GM12875 (cell line): Measurements from ENCODE around the gene GALP.
"Not testable (repeated sequence)": the region's sequence is repeated elsewhere in the genome, so short reads cannot be mapped to it uniquely, and the experiment has no call there.

ENCODE experiments used
- H3K4me3 ChIP-seq: one replicate; pipeline ENCODE4 v1.5.1; 2011; ENCODE audit warnings: low read depth, low read length, control low read depth
- TF ChIP-seq, protein P1 (sequence below): IDR thresholded peaks from 2 replicates; pipeline ENCODE4 v1.5.1; 2011; ENCODE audit warnings: low read depth, mild to moderate bottlenecking, control low read depth, inconsistent platforms, low read length, moderate library complexity, borderline replicate concordance; ENCODE audit not compliant: insufficient read depth

GALP gene

DNA sequence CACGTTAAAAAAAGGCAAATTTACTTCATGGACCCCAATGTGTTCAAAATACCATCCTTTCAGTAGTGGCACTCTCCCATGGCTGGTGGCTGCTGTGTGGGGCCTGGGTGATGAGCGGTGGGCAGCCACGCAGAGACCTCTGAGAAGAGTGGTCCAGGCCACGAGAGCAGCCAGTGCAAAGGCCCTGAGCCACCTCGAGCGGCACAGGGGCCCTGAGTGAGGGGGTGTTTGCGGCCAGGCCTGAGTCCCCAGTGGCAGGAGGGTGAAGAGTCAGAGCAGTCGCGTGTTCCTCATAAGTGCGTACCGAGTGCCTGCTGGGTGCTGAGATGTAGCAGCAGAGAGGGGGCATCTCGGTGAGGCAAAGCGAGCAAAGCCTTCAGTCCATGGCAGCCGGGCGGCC is 27.7 kb upstream of the GALP start:
- TF ChIP-seq, protein P1, sequence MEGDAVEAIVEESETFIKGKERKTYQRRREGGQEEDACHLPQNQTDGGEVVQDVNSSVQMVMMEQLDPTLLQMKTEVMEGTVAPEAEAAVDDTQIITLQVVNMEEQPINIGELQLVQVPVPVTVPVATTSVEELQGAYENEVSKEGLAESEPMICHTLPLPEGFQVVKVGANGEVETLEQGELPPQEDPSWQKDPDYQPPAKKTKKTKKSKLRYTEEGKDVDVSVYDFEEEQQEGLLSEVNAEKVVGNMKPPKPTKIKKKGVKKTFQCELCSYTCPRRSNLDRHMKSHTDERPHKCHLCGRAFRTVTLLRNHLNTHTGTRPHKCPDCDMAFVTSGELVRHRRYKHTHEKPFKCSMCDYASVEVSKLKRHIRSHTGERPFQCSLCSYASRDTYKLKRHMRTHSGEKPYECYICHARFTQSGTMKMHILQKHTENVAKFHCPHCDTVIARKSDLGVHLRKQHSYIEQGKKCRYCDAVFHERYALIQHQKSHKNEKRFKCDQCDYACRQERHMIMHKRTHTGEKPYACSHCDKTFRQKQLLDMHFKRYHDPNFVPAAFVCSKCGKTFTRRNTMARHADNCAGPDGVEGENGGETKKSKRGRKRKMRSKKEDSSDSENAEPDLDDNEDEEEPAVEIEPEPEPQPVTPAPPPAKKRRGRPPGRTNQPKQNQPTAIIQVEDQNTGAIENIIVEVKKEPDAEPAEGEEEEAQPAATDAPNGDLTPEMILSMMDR = no peak
- no peak overlapping the region for H3K4me3 ChIP-seq

DNA sequence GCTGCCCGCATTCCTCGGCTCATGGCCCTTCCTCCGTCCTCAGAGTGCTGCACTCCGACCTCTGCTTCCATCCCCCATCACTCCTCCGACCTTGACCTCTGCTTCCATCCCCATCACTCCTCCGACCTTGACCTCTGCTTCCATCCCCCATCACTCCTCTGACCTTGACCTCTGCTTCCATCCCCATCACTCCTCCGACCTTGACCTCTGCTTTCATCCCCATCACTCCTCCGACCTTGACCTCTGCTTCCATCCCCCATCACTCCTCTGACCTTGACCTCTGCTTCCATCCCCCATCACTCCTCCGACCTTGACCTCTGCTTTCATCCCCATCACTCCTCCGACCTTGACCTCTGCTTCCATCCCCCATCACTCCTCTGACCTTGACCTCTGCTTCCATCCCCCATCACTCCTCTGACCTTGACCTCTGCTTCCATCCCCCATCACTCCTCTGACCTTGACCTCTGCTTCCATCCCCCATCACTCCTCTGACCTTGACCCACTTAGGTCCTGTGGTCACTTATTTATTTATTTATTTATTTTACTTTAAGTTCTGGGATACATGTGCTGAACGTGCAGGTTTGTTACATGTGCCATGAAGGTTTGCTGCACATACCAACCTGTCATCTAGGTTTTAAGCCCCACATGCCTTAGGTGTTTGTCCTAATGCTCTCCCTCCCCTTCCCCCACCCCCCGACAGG is 26.7 kb upstream of the GALP start:
- not testable (repeated sequence) for H3K4me3 ChIP-seq

DNA sequence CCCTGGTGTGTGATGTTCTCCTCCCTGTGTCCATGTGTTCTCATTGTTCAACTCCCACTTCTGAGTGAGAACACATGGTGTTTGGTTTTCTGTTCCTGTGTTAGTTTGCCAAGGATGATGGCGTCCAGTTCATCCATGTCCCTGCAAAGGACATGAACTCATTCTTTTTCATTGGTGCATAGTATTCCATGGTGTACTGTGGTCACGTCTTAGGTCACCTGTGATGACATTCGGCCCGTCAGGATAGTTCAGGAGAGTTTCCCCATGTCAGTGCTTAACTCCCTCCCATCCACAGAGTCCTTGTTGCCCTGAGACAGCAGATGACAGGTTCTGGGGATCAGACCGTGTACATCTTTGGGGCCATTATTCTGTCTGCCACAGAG is 26.2 kb upstream of the GALP start:
- TF ChIP-seq, protein P1 = no peak
- H3K4me3 ChIP-seq = no peak overlapping the region

DNA sequence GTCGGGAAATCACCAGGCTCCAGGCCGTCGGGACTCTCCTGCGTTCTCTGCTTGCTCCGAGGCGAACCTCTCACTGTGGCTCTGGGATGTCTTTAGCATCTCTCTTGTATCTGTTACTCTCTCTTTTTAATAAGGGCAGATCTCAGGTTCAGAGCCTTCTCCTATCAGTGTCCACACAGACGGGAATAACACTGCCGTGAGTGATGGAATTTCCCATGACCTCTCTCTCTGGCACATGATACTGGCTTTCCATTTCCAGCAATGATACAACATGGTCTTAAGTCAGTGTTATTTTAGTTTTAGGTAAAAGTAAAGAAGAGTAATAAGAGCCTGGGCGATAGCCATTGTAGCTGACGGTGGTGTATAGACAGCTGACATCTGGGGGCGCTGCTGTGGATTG is 25.4 kb upstream of the GALP start:
- TF ChIP-seq, protein P1 = no peak
- no peak overlapping the region for H3K4me3 ChIP-seq

DNA sequence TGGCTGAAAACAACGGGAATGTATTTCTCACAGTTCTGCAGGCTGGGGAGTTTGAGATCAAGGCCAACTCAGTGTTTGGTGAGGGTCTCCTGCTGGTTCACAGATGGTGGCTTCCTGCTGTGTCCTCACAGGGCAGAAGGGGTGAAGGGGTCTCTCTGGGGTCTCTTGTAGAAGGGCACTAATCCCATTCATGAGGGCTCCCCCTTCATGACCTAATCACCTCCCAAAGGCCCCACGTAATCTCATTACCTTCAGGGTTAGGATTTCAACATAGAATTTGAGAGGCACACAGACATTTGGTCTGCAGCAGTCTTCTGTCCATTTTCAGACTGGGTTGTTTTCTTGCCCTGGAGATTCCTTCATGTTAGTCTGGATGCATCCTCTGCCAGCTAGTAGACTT is 23.2 kb upstream of the GALP start:
- H3K4me3 ChIP-seq = no peak overlapping the region
- TF ChIP-seq, protein P1 = no peak

DNA sequence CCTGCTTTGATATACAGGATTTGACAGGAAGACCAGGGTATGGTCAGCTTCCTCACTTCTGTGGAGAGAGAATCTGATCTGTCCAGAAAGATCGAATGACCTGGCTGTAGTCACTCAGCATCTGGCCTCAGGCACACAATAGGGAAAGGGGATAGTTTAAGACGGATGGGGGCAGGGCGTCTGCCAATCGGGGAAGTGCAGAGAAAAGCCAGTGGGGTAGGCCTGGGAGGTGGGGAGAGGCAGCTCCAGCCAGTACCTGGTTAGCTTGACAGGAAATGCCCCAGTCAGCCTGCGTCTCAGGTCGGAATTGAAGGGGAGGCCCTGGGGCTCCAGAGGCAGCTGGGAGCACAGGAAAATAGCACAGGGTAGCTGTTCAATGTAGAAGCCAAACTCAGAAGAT is 22.3 kb upstream of the GALP start:
- TF ChIP-seq, protein P1 = no peak
- H3K4me3 ChIP-seq = no peak overlapping the region

DNA sequence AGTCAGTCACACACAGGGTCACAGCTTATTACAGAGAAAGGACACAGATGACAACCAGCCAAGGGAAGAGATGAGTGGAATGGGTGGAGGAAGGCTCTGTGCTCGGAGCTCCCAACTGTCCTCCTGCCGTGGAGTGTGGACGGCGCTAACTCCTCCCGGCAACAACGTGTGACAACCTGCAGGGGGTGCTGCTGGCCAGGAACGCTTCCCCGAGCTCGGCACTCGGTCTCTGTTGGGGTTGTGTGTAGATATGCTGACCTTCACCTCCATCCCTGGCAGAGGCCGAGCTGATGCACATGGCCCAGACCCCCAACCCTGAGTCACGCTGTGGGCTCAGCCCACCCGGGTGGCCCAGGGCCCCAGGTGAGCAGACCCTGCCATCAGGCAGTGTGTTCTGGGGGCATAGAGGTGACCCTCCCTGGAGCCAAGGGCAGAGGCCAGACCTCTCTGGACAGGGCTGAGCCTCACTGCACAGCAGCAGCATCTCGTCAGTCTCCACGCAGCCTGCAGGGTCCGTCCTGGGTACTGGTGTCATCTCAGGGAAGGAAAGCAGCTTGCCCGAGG is 20.6 kb upstream of the GALP start:
- TF ChIP-seq, protein P1 = peak; percentile 33; the same call in 1 of the 2 replicates
- no peak overlapping the region for H3K4me3 ChIP-seq
